ENCODE measurements around the gene PTPRH. TPM values are rescaled to one million over a fixed set of nuclear protein-coding genes. Genes with fewer than 3 reads are reported as not detected.

The PTPRH gene
- polyA plus RNA-seq, 1 experiment = 1.3 TPM

DNA sequence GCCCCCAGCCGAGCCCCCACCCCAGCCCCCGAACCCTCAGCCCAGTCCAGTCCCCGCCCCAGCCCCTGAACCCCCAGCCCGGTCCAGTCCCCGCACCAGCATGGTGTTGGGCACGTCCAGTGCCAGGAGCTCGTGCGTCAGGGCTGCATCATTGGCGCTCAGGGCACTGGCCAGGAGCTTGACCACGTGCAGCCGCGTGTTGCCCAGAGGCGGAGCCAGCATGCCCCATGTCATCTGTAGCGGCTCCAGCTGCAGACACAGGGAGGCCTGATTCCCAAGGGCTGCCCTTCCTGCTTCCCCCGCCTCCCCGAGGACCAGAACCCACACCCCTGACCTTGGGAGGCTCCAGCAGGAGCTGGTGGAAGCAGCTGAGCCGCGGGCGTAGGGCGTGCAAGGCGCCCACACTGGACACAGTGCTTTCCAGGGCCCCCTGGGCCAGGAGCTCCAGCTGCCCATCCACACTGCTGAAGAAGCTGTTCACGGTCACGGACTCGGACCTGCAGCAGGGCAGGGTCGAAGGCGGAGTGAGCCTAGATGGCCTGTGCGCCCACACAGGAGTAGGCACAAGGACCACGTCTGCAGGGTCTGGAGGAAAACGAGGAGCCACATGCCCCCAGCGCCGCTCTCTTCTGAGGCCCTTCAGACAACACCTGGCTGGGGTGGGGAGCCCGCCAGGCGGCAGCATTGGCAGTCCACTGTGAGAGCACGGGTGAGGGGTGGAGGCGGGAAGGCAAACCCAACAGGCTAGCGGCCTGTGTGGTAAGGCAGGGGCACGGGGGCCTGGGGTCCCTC lies 32.0 kb upstream of the PTPRH start:
- Histone ChIP-seq H3K27me3 (ENCODE audit: control insufficient read depth, insufficient read depth, low read length) (no peaks in the 10 kb centered on the region), H3K4me3 (ENCODE audit: low read depth, low read length) (no peak overlapping the region), H3K27ac (ENCODE audit: low read depth, low read length) (no peak overlapping the region), H3K9me3 (ENCODE audit: control insufficient read depth, insufficient read depth, low read length) (no peaks in the 10 kb centered on the region)
- TF ChIP-seq, protein P1, sequence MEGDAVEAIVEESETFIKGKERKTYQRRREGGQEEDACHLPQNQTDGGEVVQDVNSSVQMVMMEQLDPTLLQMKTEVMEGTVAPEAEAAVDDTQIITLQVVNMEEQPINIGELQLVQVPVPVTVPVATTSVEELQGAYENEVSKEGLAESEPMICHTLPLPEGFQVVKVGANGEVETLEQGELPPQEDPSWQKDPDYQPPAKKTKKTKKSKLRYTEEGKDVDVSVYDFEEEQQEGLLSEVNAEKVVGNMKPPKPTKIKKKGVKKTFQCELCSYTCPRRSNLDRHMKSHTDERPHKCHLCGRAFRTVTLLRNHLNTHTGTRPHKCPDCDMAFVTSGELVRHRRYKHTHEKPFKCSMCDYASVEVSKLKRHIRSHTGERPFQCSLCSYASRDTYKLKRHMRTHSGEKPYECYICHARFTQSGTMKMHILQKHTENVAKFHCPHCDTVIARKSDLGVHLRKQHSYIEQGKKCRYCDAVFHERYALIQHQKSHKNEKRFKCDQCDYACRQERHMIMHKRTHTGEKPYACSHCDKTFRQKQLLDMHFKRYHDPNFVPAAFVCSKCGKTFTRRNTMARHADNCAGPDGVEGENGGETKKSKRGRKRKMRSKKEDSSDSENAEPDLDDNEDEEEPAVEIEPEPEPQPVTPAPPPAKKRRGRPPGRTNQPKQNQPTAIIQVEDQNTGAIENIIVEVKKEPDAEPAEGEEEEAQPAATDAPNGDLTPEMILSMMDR (IDR thresholded peaks at IDR 0.05; ENCODE audit: low read depth, low read length) = no peak
- POLR2A ChIA-PET = interaction anchor here (1.1 kb wide), 1 partner anchor 39 kb away, joined by 3 read pairs; no protein-coding TSS in a partner anchor
- DNase-seq (ENCODE audit: low read depth, low spot score) = no peak
- CTCF ChIA-PET = no interaction called here

DNA sequence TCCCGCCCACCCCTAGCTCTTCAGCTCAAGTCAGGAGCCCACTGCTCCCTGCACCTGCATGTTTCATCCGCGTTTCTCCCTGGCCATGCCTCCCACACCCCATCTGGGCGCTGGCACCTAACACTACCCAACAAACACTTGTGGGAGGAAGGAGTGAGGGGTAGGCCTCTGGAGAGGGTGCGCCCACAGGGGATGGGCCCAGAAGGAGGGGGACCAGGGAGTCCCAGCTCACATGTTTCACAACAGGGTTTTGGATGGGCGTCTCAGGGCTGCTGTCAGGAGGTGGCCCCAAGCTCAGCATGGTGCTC lies 31.4 kb upstream of the PTPRH start:
- no peaks in the 10 kb centered on the region for H3K9me3 ChIP-seq (ENCODE audit: control insufficient read depth, insufficient read depth, low read length)
- no peak for DNase-seq (ENCODE audit: low read depth, low spot score)
- TF ChIP-seq, protein P1 (IDR thresholded peaks at IDR 0.05; ENCODE audit: low read depth, low read length) = no peak
- no peak overlapping the region for H3K27ac ChIP-seq (ENCODE audit: low read depth, low read length)
- no peak overlapping the region for H3K4me3 ChIP-seq (ENCODE audit: low read depth, low read length)
- ChIA-PET POLR2A (interaction anchor here (1.1 kb wide), 1 partner anchor 40 kb away, joined by 3 read pairs; no protein-coding TSS in a partner anchor), CTCF (no interaction called here)
- H3K27me3 ChIP-seq (ENCODE audit: control insufficient read depth, insufficient read depth, low read length) = no peaks in the 10 kb centered on the region

- Histone ChIP-seq H3K9me3 (ENCODE audit: control insufficient read depth, insufficient read depth, low read length) (no peaks in the 10 kb centered on the region), H3K27ac (ENCODE audit: low read depth, low read length) (no peak overlapping the region), H3K4me3 (ENCODE audit: low read depth, low read length) (no peak overlapping the region), H3K27me3 (ENCODE audit: control insufficient read depth, insufficient read depth, low read length) (no peaks in the 10 kb centered on the region)
- TF ChIP-seq, protein P1 (IDR thresholded peaks at IDR 0.05; ENCODE audit: low read depth, low read length) = no peak
- CTCF ChIA-PET = no interaction called here
- no peak for DNase-seq (ENCODE audit: low read depth, low spot score)
- POLR2A ChIA-PET = no interaction called here
Observed at GRCh38 chr19:55239004-55239403, 29.7 kb upstream of the PTPRH start.

DNA sequence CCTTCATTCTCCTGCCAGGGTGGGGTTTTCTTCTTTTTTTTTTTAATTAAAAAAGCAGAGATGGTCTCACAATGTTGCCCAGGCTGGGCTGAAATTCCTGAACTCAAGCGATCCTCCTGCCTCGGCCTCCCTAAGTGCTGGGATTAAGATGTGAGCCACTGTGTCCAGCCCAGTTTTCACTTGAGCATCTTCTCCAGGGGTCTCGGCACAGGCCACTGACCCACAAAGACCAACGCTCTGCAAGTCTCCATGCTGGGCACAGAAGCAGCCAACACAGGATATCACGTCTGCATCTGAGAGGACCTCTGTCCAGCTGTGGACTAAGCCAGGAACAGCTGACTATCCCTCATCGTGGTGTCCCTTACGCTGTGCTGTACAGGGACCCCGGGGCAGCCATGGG lies 28.7 kb upstream of the PTPRH start:
- no peak for DNase-seq (ENCODE audit: low read depth, low spot score)
- H3K27ac ChIP-seq (ENCODE audit: low read depth, low read length) = no peak overlapping the region
- TF ChIP-seq, protein P1 (IDR thresholded peaks at IDR 0.05; ENCODE audit: low read depth, low read length) = no peak
- POLR2A ChIA-PET = no interaction called here
- no peaks in the 10 kb centered on the region for H3K9me3 ChIP-seq (ENCODE audit: control insufficient read depth, insufficient read depth, low read length)
- CTCF ChIA-PET = no interaction called here
- no peaks in the 10 kb centered on the region for H3K27me3 ChIP-seq (ENCODE audit: control insufficient read depth, insufficient read depth, low read length)
- H3K4me3 ChIP-seq (ENCODE audit: low read depth, low read length) = no peak overlapping the region

- no peak for DNase-seq (ENCODE audit: low read depth, low spot score)
- H3K4me3 ChIP-seq (ENCODE audit: low read depth, low read length) = no peak overlapping the region
- H3K9me3 ChIP-seq (ENCODE audit: control insufficient read depth, insufficient read depth, low read length) = no peaks in the 10 kb centered on the region
- POLR2A ChIA-PET = no interaction called here
- TF ChIP-seq, protein P1 (IDR thresholded peaks at IDR 0.05; ENCODE audit: low read depth, low read length) = no peak
- no peak overlapping the region for H3K27ac ChIP-seq (ENCODE audit: low read depth, low read length)
- CTCF ChIA-PET = no interaction called here
- H3K27me3 ChIP-seq (ENCODE audit: control insufficient read depth, insufficient read depth, low read length) = no peaks in the 10 kb centered on the region
Observed at GRCh38 chr19:55232986-55233385, 23.7 kb upstream of the PTPRH start.
